HG03565 (cell line): ENCODE results near the gene CDR2L.
"Not testable (repeated sequence)": the region's sequence is repeated elsewhere in the genome, so short reads cannot be mapped to it uniquely, and the experiment has no call there.

Experiments
- ATAC-seq: cut with Tn5 transposase; IDR thresholded peaks from one replicate; pipeline ENCODE4 v1.9.1; 2021; ENCODE audit warnings: mild to moderate bottlenecking, moderate library complexity; ENCODE audit not compliant: unreplicated experiment

Gene CDR2L

DNA sequence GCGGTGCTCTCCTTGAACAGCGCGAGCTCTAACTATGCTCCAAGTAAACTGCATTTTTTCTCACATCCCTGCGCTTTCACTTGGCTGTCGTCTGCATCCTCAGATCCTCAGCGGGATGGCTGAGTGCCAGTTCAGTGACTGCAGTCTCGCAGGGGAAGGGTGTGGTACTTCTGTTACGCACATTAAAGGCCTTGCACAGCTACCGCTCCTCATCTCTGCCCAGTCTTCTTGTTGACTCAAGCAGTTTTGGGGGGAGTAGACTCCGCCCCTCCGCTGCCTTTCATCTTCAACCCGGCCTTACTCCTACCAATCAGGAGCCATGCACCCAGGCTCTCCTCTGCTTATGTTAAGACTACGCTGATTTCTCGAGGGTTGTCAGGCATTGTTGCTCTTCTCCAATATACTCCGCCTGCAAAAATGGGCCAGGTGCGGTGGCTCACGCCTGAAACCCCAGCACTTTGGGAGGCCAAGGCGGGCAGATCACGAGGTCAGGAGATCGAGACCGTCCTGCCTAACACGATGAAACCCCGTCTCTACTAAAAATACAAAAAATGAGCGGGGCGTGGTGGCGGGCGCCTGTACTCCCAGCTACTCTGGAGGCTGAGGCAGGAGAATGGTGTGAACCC lies 49.3 kb downstream of the CDR2L start:
- ATAC-seq = no peak

- ATAC-seq = no peak
Observed at GRCh38 chr17:75039238-75039637, 51.8 kb downstream of the CDR2L start.

- ATAC-seq = no peak
Observed at GRCh38 chr17:75041656-75042280, 54.3 kb downstream of the CDR2L start.

GRCh38 chr17:75043789-75044188 lies 56.4 kb downstream of the CDR2L start:
- not testable (repeated sequence) for ATAC-seq

- ATAC-seq = no peak
Observed at GRCh38 chr17:75044716-75045115, 57.3 kb downstream of the CDR2L start.

DNA sequence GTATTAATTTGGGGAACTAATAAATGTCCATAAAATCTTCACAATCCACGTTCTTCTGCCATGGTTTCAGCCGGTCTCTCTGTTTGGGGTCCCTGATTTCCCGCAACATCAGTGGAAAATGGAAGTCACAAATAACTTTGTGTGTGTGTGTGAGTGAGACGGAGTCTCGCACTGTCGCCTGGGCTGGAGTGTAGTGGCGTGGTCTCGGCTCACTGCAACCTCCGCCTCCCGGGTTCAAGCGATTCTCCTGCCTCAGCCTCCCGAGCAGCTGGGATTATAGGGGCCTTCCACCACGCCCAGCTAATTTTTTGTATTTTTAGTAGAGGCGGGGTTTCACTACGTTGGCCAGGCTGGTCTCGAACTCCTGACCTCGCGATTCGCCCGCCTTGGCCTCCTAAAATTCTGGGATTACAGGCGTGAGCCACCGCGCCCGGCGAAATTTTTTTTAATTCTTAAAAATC lies 58.5 kb downstream of the CDR2L start:
- ATAC-seq = not testable (repeated sequence)

DNA sequence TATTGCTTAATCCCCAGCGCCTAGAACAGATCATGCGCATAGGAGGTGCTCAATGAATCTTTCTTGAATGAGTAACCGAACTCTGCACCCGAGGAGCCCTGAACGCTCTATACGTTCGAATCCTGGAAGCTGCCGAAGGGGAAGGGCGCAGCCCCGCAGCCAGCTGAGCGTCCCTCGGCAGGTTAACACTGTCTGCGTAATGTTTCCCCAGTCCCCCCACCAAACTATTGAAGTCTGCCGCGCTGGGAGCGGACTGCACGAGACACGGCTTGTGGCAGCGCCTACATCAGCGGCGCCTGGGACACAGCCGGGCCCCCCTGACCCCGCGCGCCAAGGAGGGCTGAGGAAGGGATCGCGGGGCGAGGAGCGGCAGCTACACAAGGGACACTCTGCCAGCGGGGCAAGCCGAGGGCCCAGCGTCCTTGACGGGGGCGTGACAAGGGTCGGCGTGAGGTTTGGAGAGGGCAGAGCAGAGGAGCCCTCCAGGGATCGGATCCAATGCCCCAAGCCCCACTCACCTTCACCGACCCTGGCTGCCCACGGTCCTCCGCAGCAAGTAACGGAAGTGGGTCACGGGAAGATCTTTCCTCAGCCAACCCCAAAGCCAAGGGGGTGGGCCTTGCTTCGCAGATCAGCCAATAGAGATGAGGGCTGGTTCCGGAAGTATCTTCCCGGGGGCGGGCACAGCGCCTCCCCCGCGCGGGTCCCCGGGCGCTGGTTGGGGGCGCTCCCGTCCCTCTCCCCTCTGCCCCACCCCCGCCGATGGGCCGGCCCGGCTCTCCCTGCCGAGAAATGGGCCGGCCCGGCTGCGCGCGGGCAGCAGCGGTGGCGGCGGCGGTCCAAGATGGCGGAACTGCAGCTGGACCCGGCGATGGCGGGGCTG lies 59.2 kb downstream of the CDR2L start, which contains the start of the genes ATP5PD and KCTD2:
Gene ATP5PD (minus strand): TSS at position 563 of the 883 bp plus-strand sequence. CDS start 4,319 bp downstream, outside the sequence.
Gene KCTD2 (plus strand): TSS at position 819 of the 883 bp plus-strand sequence. CDS start 26 bp downstream, at position 845.
- peak; percentile 88 for ATAC-seq

GRCh38 chr17:75047398-75048098 lies 60.1 kb downstream of the CDR2L start:
- ATAC-seq = peak; percentile 11

DNA sequence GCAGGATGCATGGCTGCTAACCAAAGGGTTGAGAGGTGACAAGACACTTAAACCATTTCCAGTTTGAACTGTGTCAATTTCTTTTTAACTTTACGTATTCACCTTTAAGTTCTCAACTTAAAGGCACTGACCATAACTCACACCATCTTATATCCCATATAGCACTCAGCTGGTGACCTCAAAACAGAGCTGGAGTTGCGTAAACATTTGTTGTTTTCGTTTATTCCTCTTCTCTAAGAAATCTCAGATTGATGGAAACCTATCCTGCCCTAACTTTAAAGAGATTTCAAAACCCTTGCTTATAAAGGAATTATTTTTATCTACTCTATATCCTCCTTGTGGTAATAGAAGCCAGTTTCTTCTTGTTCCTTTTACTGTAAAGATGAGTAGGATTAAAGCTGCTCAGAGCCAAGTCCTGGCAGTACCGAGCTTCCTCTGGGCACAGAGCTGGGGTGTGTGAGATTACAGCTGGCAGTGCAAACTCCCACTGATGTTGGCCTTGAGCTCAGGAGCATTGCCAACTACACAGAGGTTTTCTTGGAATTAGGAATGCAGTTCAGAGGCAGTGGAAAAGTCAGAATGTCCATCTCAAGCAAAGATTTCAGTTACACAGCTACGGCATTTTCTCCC lies 60.9 kb downstream of the CDR2L start:
- no peak for ATAC-seq

- no peak for ATAC-seq
Observed at GRCh38 chr17:75049057-75049456, 61.6 kb downstream of the CDR2L start.

- no peak for ATAC-seq
Observed at GRCh38 chr17:75049706-75050105, 62.3 kb downstream of the CDR2L start.

- ATAC-seq = no peak
Observed at GRCh38 chr17:75051941-75052340, 64.5 kb downstream of the CDR2L start.
